ENCODE data around the gene MAP3K15. TPM values are rescaled to one million over a fixed set of nuclear protein-coding genes. Genes with fewer than 3 reads are reported as not detected.

The MAP3K15 gene
- total RNA-seq, 1 experiment from 2014 or later: 1.2 TPM

DNA sequence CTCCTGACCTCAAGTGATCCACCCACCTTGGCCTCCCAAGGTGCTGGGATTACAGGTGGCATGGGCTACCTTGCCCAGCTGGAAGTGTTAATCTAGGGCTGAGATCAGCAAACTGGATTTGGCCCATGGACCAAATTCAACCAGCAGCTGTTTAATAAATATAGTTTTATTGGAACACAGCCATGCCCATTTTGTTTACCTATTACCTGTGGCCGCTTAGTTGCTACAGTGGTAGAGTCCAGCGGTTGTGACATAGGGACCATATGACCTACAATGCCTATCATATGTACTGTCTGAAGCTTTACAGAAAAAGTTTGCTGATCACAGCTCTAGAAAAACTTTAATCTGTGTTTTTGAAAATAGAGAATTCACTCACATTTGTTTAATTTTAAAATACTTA, 188.7 kb downstream of the MAP3K15 start:
- Histone ChIP-seq H4K5ac (ENCODE audit: insufficient read length, low read depth, low read length) (no peak overlapping the region), H4K20me1 (ENCODE audit: control insufficient read depth, insufficient read depth, insufficient read length) (no peaks in the 10 kb centered on the region), H3K18ac (ENCODE audit: insufficient read length, low read depth, low read length) (no peak overlapping the region), H3K27ac (ENCODE audit: insufficient read length, low read depth, low read length) (no peak overlapping the region), H3K4me2 (ENCODE audit: insufficient read depth, insufficient read length, low read length) (no peak overlapping the region), H3K9ac (ENCODE audit: extremely low read depth, insufficient read length, low read length) (no peak overlapping the region), H3K79me2 (ENCODE audit: insufficient read depth, low read length) (no peaks in the 10 kb centered on the region), H3K9me3 (ENCODE audit: control insufficient read depth, low read depth, low read length) (peaks cover 19% of the 10 kb centered on the region), H2BK120ac (ENCODE audit: low read depth, low read length, poor library complexity, severe bottlenecking) (no peak overlapping the region), H3K4ac (ENCODE audit: low read depth, low read length) (no peak overlapping the region), H3K27me3 (ENCODE audit: insufficient read depth, low read length) (no peaks in the 10 kb centered on the region), H3T11ph (ENCODE audit: low read length) (no peak overlapping the region), H2BK12ac (ENCODE audit: insufficient read length, low read depth, low read length) (no peak overlapping the region), H3K79me1 (ENCODE audit: insufficient read depth, low read depth, low read length, poor library complexity, severe bottlenecking) (no peaks in the 10 kb centered on the region), H2BK5ac (ENCODE audit: insufficient read length, low read length) (no peak overlapping the region), H3K23me2 (ENCODE audit: insufficient read length, low read depth, low read length, poor library complexity, severe bottlenecking) (no peaks in the 10 kb centered on the region), H2BK20ac (ENCODE audit: low read depth, low read length, poor library complexity, severe bottlenecking) (no peak overlapping the region), H3K14ac (ENCODE audit: insufficient read depth, low read length) (no peak overlapping the region), H4K91ac (ENCODE audit: insufficient read length, low read depth, low read length) (no peak overlapping the region), H3K23ac (ENCODE audit: insufficient read length, low read depth, low read length) (no peak overlapping the region), H2AFZ (ENCODE audit: low read length) (no peak overlapping the region), H2AK5ac (ENCODE audit: insufficient read length, low read length) (no peak overlapping the region), H3K56ac (ENCODE audit: insufficient read length, low read depth, low read length) (no peak overlapping the region), H4K8ac (replicated peaks; ENCODE audit: insufficient read length, low read depth, low read length) (no peak overlapping the region), H2BK15ac (ENCODE audit: low read depth, low read length) (no peak overlapping the region), H3K4me1 (ENCODE audit: insufficient read depth, low read length) (no peaks in the 10 kb centered on the region)
- Mint-ChIP-seq H3K9me3 (peaks cover 57 to 68% of the 10 kb centered on the region in 2 experiments), H3K4me1 (no peaks in the 10 kb centered on the region), H3K27me3 (ENCODE audit: low read depth) (no peaks in the 10 kb centered on the region; the same call in 1 of the 2 replicates), H3K36me3 (ENCODE audit: insufficient read depth in 1 of 3, low read depth in 3 of 3) (peaks cover 0 to 6% (median 0%) of the 10 kb centered on the region in 3 experiments; a peak in 3 of 7 replicates), H3K4me3 (no peak overlapping the region), H3K27ac (no peak overlapping the region)
- WGBS (ENCODE audit: extremely low coverage, insufficient read length, low lambda C conversion rate): no CpG with 5 or more reads among the region's 2 CpGs
- DNase-seq: no peak
- TF ChIP-seq, protein P1, sequence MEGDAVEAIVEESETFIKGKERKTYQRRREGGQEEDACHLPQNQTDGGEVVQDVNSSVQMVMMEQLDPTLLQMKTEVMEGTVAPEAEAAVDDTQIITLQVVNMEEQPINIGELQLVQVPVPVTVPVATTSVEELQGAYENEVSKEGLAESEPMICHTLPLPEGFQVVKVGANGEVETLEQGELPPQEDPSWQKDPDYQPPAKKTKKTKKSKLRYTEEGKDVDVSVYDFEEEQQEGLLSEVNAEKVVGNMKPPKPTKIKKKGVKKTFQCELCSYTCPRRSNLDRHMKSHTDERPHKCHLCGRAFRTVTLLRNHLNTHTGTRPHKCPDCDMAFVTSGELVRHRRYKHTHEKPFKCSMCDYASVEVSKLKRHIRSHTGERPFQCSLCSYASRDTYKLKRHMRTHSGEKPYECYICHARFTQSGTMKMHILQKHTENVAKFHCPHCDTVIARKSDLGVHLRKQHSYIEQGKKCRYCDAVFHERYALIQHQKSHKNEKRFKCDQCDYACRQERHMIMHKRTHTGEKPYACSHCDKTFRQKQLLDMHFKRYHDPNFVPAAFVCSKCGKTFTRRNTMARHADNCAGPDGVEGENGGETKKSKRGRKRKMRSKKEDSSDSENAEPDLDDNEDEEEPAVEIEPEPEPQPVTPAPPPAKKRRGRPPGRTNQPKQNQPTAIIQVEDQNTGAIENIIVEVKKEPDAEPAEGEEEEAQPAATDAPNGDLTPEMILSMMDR (conservative IDR thresholded peaks at IDR 0.05): no peak

Other genes with a start within 250 kb of the MAP3K15 start
- 214 and 219 TPM in 2 replicates for gene PDHA1, start 171.6 kb downstream of the MAP3K15 start, total RNA-seq (2021)